GM18907 (cell line): ENCODE measurements around the gene CLPTM1L.
A peak's percentile ranks its signal among the peaks of the same experiment; 100 is the strongest.

ENCODE experiments used
- ATAC-seq: cut with Tn5 transposase; IDR thresholded peaks from one replicate; pipeline ENCODE4 v1.9.1; 2021; ENCODE audit warnings: mild to moderate bottlenecking, moderate library complexity; ENCODE audit not compliant: unreplicated experiment

CLPTM1L gene

DNA sequence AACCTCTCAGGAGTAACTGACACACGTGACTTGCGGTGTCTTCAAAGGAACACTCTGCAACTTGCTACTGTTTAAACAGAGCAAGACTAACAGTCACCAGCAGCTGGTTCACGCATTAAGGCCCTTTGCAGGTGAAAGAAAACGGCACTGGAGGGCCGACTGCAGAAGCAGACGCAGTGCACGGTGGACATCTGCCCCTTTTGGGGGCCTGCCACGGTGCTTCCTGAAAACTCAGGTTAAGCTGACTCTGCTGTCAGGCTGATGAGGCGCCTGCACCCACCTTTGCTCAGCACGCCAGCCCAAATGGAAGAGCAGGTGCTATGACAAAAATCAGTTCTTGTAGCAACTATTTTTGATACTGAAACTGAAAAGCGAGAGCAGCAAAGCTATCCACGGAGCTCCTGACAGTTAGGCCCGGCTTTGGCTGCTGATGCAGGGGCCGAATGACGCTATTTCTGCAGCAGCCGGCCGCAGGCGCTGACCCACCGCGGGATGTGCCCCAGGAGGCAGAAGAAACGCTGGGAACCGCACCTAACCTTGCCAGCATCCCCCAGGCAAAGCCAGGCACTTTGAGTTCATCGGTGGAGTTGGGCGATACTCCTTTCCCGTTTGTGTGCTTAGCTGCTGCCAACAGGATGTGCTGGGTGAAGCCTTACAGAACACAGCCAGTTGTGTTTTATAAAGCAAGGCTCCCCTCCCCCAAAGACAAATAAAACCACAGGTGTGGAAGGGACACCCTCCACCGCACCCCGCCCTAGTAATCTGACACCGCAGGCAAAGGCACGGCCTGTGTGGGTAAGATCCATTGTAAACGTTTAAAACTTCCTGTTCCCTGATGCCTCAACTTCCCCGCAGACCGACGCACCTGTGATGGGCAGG, 29.0 kb downstream of the CLPTM1L start:
- ATAC-seq = peak; percentile 54

DNA sequence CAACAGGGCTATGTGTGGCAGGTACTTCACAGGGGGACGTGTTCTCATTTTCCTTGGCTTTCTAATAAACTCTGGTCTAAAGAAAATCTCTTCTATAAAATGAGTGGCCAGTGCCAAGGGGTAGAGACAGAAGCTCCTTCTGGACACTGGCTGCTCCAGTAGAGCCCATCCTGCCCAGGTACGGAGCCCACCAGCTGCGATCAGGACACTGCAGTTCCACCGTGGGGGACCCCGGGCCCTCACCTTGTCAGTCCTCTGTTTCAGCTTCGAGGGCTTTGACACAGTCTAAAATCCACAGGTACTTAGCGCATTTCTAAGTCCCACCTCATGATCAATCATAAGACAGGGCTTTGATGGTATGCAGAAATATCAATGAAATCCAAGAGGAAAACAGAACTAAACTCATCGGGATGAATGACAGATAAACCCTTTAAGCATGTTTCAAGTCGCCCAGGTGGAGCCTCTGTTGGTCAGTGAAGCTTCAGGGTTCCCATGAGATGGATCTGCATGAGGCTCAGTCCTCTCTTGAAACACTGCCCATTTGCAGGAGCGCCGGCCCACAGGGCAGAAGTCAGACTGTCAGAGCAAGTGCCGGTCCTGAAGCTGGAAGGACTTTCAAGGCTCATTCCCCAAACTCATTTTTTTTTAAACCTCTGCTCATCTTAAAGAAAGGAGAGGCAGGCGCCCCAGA, 29.7 kb downstream of the CLPTM1L start:
- no peak for ATAC-seq

DNA sequence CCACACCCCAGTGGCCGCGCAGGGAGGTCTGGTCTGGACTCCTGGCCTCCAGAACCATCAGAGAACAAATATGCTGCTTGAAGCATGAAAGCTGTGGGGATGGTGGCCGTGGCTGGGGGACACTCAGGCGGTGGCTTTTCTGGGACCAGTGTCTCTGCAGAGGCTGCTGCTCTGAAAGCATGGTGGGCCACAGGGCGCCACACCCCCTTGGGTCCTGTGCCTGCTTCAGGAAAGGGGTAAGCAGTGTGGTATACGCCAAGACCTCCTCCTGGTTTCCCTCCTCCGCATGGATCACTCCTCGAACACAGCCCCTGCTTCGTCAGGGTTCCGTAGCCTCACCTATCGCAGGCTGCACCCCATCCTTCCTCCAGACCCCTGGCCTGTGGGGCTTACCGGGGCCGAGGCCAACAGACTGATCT, 30.3 kb downstream of the CLPTM1L start:
- no peak for ATAC-seq

DNA sequence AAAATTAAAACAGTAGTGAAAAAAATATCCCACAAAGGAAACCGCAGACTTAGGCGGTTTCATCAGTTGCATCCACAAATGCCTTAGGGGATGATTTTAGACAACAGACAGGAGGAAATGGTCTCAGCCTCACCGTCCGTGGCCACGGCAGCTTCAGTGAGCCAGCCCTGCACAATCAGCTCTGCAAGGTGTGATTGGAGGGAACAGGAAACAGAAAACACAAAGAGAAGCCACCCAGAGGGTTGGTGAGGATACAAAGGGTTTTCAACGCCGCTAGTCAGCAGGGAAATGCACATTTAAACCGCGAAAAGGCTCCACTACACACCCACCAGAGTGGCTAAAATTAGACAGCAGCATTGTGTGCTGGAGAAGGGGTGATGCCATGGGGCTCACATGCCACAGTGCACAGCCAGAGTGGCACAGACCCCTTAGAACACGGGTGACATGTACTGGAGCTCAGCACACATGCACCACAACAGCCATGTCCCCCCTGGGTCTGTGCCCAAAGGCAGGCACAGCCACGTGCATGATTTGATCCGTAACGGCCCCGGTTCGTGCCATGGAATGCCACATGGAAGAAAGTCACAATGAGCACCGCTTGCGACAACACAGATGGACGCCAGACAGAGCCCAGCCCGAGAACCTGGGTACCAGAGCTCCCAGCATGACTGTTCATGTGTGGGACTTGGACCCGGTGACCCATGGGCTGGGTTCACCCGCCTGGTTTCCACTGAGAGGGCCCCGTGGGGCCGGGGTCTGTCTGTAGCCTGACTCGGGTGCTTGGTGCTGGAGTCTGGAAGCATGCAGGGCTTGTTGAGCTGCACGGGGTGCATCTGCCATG, 31.7 kb downstream of the CLPTM1L start:
- peak; percentile 85 for ATAC-seq

DNA sequence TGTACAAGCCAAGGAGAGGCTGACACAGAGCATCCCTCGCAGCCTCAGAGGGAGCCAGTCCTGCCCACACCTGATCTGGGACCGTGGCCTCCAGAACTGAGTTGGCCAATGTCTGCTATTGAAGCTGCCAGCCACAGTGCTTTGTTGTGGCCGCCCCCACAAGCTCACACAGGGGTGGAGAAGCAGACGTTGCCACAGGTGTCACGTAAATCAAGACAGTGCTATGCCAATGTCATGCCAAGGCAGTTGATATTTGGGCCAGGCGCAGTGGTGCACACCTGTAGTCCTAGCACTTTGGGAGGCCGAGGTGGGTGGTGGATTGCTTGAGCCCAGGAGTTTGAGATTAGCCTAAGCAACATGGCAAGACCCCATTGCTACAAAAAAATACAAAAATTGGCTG, 32.7 kb downstream of the CLPTM1L start:
- no peak for ATAC-seq

DNA sequence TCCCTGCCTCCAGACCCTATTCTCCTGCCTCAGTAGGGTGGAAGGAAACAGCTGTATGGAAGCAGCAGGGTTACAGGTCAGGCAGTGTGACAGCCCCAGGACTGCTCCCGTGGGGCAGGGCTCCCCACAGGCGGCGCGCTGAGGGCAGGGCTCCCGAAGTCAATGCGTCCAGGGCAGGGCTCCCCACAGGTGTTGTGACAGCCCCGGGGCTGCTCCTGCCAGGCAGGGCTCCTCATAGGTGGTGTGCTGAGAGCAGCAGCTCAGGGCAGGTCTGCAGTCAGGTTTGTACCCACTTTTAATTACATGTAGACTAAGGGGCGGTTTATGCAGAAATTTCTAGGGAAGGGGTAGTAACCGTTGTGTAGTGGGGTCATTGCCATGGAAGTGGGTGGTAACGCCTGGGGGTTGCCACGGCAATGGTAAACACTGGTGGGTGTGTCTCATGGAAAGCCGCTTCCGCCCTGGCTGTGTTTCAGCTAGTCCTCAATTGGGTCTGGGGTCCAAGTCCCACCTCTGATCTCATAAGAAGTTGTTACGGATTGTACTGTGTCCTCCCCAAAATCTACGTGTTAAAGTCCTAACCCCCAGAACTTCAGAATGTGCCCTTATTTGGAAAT, 33.4 kb downstream of the CLPTM1L start:
- no peak for ATAC-seq

DNA sequence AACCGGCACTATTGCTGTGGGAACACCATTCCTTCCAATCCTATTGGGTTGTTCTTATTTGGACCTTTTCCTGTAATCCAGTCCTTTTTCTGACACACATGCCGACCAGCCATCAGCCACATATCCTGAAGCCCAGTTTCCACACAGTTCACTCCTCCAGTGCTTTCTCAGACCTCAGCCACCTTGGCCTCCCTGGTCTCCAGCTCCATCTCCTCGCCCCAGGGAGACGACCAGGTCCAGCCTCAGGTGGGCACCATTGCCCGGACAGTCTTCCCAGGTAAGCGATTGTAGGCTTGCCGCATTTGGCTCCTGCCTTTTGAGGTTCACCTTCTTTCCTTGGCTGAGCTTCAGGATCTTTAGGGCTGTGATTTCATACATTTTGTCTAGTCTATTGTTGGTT, 34.8 kb downstream of the CLPTM1L start:
- no peak for ATAC-seq

DNA sequence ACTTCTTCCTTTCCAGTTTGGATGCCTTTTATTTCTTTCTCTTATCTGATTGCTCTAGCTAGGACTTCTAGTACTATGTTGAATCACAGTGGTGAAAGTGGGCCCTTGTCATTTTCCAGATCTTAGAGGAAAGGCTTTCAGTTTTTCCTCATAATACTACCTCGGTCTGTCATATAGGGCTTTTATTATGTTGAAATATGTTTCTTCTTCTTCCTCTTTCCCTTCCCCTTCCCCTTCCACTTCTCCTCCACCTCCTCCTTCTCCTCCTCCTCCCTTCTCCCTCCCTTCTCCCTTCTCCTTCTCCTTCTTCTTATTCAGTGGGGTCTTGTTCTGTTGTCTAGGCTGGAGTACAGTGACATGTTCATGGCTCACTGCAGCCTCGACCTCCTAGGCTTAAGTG, 40.9 kb downstream of the CLPTM1L start:
- ATAC-seq = no peak

DNA sequence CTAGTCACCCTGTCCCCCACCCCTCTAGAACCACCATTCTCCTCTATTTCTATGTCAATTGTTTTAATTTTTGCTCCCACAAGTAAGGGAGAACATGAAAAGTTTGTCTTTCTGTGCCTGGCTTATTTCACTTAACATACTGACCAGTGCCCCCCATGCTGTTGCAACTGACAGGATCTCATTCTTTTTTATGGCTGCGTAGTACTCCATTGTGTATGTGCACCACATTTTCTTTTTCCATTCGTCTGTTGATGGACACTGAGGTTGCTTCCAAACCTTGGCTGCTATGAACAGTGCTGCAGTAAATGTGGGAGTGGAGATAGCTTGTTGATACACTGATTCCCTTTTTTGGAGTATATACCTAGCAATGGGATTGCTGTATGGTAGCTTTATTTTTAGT, 42.6 kb downstream of the CLPTM1L start:
- ATAC-seq = no peak

DNA sequence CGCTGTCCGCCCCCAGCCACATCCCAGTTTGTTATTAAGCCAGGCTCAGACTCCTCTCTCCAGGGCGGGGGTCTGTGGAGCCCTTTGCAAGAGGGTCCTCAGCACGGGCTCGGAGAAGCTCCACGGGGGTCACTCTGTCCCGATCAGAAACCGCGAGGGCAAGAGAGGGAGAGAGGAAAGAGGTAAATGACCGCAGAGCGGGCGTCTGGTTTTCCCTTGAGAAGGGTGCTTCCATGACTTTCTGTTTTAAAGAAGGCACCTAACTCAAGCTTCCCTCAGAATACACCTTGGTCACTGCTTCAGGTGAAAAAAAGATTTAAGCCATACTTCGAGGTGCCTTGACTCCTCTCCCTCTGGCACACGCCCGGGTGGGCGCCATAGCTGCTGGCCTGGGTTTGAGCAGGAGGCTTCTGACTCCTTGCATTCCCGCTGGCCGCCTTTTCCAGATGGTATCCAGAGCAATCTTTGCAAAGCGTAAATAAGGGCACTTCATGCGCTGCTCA, 44.3 kb downstream of the CLPTM1L start:
- no peak for ATAC-seq

DNA sequence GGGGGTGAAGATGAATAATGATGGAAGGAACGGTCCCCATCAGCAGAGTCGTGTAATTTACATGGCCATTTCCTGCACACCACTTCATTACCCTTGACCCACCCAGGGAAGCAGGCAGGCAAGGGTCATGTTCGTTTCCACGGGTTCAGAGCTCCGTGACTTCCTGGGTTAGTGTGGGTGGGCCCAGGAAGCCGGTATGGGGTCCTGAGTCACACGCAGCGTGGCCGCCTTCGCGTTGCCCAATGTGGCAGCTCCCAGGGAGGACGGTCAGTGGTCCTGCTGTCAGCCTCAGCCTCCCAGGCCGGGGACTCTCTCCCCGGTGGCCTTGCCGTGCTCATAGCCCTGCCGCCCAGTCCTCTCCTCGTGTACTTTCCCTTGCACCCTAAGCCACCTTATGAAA, 44.9 kb downstream of the CLPTM1L start:
- no peak for ATAC-seq

DNA sequence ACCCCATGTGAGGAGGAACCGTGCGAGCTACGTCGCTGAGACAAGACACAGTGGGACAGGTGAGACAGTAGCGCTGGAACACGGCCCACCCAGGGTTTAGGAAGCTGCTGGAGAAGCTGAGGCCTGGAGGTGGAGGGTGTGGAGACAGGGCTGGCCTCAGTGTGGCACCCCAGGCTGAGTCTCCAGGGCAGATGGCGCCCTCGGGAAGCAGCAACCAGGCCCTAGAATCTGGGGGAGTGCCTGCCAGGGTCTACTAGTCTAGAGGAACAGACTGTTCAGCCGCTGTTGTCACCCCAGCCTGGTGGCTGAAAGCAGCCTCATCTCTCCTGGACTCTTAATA, 45.4 kb downstream of the CLPTM1L start:
- no peak for ATAC-seq

DNA sequence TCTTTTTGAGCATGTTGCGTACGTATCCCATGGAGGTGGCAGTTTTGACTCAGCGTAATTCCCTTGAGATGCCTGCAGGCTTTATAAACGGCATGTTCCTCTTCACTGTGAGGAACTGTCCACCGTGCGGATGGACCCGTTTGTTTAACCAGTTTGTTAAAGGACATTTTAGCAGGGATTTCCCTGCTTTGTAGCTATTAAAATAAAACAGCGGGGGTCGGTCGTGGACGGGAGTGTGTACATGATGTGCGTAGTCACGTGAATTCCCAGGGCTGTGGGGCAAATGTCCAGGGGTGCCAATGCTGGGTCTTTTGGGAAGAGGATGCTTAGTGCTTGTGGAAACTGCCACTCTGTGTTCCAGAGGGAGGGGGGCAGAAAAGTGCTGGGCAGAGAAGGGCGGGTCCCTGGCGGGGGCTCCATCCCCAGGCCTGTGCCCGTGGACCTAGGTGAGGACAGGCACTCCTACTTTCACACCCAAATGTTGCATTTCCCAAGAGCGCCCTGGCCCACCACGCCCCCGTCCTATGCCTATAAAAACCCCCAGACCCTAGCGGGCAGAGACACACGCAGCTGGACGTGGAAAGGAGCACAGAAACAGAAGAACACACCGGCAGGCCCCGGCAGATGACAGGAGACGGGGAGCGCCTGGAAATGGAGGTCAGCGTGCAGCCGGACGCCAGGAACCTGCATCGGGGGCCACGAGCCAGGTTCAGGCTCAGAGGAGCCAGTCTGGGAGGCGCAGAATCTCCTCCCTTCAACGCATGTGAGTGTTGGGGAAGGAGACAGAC, 46.0 kb downstream of the CLPTM1L start:
- no peak for ATAC-seq

DNA sequence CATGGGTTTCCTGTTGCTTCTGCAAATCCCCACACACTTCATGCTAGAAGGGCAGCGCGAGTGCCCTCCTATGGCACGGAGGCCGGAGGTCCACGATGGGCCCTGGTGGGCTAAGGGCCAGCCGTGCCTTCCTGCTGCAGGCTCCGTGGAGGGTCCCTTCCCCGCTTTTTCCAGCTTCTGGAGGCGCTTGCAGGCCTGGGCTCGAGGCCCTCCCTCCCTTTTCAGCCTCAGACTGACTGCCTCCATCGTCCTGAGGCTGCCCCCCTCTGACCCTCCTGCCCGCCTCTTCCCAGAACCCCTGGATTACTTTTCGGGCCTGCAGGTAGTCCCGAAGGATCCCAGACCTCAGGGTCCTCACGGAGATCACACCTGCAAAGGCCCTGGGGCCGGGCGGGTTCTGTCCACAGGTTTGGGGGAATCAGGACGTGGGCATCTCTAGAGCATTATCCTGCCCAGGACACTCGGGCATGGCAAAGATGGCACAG, 46.8 kb downstream of the CLPTM1L start:
- no peak for ATAC-seq

DNA sequence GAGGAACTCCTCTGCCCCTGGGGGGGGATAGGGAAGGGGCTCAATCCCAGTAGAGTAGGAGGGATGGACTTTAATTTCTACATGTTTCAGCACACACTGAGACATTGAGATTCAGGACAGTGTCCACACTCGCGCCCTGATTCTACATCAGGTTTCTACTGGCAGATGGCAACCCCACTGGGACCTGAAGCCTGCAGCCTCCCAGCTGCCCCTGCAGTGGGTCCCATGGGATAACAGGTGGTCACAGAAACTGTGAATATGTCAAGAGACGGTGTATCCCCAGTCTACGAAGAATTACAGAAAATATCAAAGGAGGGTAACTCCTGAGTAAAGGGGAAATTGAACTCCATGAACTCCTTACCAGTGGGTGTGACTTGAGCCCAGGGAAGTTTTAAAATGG, 47.7 kb downstream of the CLPTM1L start:
- no peak for ATAC-seq

DNA sequence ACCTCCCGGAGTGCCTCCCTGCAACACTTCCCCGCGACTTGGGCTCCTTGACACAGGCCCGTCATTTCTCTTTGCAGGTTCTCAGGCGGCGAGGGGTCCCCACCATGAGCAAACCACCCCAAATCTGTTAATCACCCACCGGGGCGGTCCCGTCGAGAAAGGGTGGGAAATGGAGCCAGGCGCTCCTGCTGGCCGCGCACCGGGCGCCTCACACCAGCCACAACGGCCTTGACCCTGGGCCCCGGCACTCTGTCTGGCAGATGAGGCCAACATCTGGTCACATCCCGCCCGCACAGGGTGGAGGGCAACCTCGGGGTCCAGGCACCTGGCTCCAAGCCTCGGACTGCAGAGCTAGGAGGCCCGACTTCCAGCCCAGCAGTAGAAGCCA, 49.3 kb downstream of the CLPTM1L start:
- ATAC-seq = no peak

DNA sequence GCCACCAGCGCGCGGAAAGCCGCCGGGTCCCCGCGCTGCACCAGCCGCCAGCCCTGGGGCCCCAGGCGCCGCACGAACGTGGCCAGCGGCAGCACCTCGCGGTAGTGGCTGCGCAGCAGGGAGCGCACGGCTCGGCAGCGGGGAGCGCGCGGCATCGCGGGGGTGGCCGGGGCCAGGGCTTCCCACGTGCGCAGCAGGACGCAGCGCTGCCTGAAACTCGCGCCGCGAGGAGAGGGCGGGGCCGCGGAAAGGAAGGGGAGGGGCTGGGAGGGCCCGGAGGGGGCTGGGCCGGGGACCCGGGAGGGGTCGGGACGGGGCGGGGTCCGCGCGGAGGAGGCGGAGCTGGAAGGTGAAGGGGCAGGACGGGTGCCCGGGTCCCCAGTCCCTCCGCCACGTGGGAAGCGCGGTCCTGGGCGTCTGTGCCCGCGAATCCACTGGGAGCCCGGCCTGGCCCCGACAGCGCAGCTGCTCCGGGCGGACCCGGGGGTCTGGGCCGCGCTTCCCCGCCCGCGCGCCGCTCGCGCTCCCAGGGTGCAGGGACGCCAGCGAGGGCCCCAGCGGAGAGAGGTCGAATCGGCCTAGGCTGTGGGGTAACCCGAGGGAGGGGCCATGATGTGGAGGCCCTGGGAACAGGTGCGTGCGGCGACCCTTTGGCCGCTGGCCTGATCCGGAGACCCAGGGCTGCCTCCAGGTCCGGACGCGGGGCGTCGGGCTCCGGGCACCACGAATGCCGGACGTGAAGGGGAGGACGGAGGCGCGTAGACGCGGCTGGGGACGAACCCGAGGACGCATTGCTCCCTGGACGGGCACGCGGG, 49.9 kb downstream of the CLPTM1L start, which contains the start of gene TERT:
TSS of gene TERT (minus strand) at position 234 of the 815 bp plus-strand sequence. CDS start at position 155, 79 bp downstream.
- ATAC-seq = no peak

DNA sequence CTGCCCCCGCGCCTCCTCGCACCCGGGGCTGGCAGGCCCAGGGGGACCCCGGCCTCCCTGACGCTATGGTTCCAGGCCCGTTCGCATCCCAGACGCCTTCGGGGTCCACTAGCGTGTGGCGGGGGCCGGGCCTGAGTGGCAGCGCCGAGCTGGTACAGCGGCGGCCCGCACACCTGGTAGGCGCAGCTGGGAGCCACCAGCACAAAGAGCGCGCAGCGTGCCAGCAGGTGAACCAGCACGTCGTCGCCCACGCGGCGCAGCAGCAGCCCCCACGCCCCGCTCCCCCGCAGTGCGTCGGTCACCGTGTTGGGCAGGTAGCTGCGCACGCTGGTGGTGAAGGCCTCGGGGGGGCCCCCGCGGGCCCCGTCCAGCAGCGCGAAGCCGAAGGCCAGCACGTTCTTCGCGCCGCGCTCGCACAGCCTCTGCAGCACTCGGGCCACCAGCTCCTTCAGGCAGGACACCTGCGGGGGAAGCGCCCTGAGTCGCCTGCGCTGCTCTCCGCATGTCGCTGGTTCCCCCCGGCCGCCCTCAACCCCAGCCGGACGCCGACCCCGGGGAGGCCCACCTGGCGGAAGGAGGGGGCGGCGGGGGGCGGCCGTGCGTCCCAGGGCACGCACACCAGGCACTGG, 50.6 kb downstream of the CLPTM1L start:
- ATAC-seq = no peak
